Measurements from ENCODE around the gene RNGTT.

RNGTT gene

GRCh38 chr6:88963139-88964090 is at the start of gene RNGTT:
RNGTT (minus strand) TSS chr6:88963618; CDS start chr6:88963409, 209 bp downstream.
- peak within 1 kb of the TSS; percentile 75 for H3K4me3 ChIP-seq (ENCODE audit: low read depth, low read length)
- no peak for TF ChIP-seq CTCF (IDR thresholded peaks at IDR 0.05; ENCODE audit: low read depth, low read length)

DNA sequence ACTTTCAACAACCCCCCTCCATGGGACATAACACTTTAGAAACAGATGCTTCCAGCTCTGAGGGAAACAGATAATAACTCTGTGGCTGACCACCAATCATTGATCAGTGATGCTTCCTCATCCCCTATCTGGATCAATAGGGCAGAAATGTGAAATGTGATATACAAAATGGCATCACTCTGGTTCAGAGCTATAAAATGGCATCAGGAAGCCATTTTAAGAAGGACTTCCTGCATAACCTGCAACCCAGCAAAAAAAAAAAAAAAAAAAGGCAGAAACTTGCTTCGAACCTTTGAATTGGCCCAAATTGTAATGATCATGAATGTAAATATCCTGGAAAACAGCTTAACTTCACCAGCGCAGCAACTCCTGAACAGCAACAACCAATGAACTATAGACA is 48.0 kb upstream of the RNGTT start:
- no peak for TF ChIP-seq CTCF (IDR thresholded peaks at IDR 0.05; ENCODE audit: low read depth, low read length)
- H3K4me3 ChIP-seq (ENCODE audit: low read depth, low read length): no peak overlapping the region

DNA sequence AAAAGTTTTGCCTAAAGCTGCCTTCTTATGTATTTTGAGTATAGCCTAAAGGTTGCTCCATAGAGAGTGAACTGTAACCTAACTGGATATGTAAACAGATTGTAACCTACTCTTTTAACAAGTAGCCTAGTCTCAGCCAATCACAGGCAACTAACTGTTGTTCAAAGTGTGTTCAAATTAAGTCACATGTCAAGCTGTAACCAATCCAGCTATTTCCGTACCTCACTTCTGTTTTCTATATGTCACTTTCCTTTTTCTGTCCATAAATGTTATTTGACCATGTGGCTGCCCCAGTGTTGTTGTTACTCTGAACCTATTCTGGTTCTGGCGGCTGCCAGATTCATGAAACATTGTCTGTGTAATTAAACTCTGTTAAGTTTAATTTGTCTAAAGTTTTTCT is 47.4 kb upstream of the RNGTT start:
- no peak for TF ChIP-seq CTCF (IDR thresholded peaks at IDR 0.05; ENCODE audit: low read depth, low read length)
- no peak overlapping the region for H3K4me3 ChIP-seq (ENCODE audit: low read depth, low read length)

DNA sequence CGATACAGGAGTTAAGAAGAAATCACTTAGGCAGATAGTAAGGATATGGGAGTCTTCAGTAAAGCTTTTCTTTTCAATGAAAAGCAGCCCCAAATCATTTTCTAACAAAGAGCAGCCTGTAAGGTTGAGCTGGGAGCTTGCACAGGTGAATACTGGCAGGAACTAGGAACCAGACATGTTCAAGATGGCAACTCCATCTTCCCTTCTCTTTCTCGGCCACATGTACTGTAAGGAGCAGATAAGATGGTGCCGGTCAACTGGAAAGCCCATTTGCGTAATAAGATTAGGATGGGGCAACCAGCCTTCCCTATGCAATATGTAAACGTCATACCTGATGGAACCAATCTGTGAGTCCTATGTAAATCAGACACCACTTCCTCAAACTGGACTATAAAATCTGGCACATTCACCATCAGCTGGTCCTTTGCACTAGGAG is 46.2 kb upstream of the RNGTT start:
- TF ChIP-seq CTCF (IDR thresholded peaks at IDR 0.05; ENCODE audit: low read depth, low read length): no peak
- H3K4me3 ChIP-seq (ENCODE audit: low read depth, low read length): no peak overlapping the region

DNA sequence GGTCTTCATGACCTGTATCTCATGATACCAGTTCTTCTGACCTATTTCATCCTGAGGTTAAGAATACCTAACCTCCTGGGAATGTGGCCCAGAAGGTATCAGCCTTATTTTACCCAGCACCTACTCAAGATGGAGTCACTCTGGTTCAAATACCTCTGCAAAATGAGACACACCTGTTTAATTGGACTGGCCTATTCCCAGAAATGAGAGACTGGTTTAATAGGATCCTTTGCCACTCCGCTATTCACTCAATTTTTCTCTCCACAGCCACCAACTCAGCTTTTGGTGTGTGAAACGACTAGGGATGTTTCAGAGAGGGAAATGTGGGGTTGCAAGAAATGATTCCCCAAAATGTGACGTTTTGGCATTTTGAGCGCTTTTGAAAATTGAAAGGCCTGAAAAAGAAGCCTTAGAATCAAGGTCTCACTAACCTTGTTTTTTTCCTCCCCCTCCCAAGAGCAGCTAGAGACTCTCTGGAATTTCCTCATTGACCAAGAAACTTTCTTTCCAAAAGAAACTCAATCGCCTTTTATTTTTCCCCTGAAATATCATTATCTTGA is 45.5 kb upstream of the RNGTT start:
- H3K4me3 ChIP-seq (ENCODE audit: low read depth, low read length): no peak overlapping the region
- no peak for TF ChIP-seq CTCF (IDR thresholded peaks at IDR 0.05; ENCODE audit: low read depth, low read length)

DNA sequence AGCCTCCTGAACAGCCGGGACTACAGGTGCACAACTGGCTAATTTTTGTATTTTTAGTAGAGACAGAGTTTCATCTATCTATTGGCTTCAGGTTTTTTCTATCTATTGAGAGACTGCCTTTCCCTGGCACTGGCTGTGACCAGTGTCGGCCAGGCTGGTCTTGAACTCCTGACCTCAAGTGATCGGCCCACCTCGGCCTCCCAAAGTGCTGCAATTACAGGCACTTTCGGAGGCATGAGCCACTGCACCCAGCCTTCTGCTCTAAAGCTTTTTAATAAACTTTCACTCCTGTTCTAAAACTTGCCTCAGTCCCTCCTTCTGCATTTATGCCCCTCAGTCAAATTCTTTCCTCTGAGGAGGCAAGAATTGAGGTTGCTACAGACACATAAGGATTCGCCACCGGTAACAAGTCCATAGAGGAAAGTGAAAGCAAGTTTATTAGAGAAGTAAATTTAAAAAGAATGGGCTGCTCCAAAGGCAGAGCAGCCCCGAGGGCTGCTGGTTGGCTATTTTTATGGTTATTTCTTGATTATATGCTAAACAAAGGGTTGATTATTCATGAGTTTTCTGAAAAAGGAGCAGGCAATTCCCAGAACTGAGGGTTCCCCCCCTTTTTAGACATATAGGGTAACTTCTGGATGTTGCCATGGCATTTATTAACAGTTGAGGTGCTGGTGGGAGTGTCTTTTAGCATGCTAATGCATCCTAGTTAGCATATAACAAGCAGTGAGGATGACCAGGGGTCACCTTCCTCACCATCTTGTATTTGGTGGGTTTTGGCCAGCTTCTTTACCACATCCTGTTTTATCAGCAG is 44.8 kb upstream of the RNGTT start:
- TF ChIP-seq CTCF (IDR thresholded peaks at IDR 0.05; ENCODE audit: low read depth, low read length): no peak
- no peak overlapping the region for H3K4me3 ChIP-seq (ENCODE audit: low read depth, low read length)

All from WI38 (cell line).